ENCODE measurements around the gene KIT.

The KIT gene

DNA sequence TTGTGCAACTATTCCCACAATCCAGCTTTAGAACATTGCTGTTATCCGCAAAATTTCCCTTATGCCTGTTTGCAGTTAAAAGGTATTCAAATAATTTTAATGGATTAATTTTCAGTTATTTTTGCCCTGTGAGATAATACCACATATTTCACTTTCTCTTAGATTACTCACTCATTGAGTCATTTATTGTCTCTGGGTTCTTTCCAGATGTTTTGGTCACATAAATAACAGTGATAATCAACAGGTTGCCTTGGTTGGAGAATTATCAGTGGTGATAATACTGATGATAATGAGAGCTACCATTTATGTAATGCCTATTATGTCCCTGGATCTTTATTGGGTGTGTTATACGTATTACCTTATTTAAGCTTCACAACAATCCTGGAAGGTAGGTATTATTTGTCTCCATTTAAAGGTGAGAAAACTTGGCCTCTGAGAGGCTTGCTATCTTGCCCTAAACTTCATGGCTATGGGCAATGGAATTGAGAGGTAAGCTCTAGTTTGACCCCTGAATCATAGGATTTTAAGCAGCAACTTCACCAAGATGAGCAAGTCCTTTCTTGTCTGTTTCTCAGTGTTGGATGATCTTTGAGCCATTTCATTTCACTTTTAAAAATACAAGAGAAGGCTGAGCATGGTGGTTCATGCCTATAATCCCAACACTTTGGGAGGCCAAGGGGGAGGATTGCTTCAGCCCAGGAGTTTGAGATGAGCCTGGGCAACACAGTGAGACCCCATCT, 87.4 kb downstream of the KIT start:
- DNase-seq (ENCODE audit: low read depth in 2 of 2) = no peak

DNA sequence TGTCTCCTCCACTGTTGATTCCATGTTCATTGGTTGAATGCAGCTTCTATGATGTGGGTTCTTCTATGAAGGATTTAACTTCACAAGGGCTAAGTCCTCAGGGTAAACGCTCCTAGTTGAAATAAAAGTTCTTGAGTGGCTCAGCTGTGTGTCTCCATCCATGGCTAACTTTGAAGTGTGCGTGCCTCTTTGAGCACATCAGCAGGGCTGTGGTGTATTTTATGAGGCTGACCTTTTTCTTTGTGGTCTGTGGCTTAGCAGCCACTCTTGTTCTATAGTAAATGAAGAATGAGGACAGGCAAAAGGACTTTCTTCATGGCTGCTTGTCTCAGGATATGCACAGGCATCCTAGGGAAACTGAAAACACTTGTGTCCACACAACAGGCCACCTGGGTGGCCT, 88.5 kb downstream of the KIT start:
- no peak for DNase-seq (ENCODE audit: low read depth in 2 of 2)

DNA sequence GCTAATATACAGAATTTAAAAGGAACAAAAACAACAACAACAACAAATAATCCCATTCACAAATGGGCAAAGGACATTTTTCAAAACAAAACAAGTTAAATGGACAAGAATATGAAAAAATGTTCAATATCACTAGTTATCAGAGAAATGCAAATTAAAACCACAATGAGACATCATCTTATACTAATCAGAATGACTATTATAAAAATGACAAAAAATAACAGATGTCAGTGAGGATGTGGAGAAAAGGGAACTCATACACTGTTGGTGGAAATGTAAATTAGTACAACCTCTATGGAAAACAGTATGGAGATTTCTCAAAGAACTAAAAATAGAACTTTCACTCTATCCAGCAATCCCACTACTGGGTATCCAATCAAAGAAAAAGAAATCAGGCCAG, 92.6 kb downstream of the KIT start:
- DNase-seq (ENCODE audit: low read depth in 2 of 2) = no peak

DNA sequence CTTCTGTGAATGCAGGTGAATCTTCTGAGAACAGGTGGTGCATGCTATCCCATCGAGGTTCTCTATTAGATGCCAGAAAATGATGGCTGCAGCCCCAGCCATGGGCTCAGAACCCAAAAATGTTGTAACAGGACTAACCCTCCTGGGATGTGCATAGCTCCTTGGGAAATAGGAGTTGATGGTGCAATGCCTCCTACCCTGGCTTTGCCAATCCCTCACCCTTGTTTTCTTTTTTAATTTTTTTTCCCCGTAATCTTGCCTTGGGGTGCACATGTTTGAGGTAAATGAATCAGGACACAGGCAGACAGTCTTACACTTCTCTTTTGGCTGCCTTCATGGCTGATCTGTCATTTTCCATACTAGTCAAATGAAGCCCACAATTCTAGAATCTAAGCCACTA, 96.6 kb downstream of the KIT start:
- DNase-seq (ENCODE audit: low read depth in 2 of 2) = no peak

DNA sequence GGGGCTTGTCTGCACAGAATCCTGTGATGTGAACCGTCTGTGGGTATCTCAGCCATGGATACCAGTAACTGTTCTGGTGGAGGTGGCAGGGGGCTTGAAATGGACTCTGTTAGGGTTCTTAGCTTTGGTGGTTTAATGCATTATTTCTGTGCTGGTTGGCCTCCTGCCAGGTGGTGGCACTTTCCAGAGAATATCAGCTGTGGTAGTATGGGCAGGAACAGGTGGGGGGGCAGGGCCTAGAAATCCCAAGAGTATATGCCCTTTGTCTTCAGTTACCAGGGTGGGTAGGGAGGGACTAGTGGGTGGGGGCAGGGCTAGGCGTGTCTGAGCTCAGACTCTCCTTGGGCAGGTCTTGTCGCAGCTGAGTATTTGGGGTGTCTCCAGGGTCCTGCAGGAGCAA, 106.7 kb downstream of the KIT start:
- no peak for DNase-seq (ENCODE audit: low read depth in 2 of 2)

DNA sequence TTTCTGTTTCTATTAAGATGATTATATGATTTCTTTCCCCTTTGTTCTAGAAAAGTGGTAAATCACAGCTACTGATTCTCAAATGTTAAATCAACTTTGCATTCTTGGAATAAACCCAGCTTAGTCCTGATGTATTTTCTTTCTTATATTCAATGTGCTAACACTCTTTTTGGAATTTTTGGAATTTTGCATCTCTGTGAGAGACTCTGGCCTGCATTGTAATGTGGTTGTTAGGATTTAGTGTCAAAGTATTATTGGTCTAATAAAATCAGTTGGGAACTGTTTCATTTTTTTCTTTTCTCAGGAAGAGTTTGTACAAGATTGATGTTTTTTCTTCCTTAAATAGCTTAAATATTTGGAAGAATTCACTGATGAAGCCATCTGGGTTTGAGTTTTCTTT, 109.6 kb downstream of the KIT start:
- no peak for DNase-seq (ENCODE audit: low read depth in 2 of 2)

DNA sequence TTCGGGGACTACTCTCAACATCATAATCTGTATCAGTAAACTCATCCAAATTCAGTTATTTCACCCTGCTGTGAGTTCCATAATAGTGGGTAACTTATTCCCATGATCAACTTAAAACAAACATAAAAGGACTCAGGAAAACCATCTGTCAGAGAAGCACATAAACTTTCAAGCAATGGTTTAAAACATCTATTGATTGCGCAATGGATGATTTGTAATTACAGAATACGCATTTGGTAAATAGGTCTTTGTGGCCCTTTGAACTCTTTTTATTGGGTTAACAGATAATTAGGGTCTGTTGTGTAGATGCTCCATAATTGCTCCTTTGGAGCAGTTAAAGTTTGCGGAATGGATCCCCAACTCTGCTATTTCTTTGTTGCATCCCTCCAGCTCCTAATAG, 115.3 kb downstream of the KIT start:
- no peak for DNase-seq (ENCODE audit: low read depth in 2 of 2)

DNA sequence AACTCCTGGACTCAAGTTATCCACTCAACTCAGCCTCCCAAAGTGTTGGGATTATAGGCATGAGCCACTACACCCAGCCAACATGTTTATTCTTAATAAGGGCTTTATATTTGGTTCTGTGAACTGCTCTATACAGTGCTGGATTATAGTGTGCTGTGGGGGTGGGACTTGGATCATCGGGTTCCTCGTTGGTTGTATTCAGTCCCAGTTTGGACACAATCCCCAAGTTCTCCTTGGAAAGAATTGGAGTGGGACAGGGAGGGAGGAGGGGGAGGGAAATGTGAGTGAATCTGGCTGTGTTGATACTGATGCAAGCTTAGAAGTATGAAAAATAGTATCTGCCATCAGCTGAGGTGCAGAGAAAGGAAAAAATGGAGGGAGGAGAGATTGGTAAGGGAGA, 121.3 kb downstream of the KIT start:
- no peak for DNase-seq (ENCODE audit: low read depth in 2 of 2)

DNA sequence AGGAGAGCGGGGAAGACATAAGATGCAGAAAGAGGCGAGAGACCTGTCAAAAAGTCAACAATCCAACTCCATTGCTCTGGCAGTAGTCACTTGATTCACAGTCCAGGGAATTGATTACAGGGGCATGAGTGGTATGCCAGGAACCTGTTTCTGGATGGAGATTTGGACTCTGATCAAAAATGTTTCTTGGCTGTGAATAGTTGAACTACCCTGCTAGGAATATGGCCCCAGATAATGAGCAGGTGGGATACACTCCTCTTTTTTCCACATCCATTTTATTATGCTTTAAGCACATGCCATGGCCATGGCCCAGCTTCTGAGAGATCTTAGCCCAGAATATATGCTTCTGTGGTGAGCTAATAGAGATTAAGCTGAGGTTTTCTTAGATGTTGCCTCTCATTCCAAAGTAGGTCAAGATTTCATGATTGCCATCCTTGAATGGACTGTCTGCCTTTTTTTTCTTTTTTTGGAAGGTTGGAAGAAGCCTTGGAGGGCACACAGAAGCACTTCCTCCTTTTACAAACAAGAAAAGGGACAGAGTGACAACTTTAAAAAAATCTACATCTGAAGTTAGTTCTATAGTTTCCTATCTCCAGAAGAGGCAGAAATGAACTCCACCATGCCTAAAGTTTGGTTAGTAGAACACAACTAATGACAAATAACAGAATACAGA, 121.9 kb downstream of the KIT start:
- DNase-seq (ENCODE audit: low read depth in 2 of 2) = no peak

DNA sequence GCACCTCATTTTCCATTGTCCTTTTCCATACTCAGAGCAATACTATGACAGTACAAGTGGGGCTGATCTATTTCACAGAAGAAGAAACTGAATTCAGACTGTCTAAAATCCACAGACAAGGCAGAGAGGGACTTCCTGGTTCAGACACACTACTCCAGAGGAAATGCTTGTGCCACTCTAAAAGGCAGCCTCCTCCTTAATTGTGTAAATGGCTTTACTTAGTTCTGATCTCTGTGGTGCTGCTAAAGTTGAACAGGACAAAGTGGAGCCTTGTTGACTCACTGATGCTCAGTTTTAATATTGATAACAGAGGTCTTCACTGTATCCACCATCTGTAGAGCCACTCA, 122.4 kb downstream of the KIT start:
- no peak for DNase-seq (ENCODE audit: low read depth in 2 of 2)

DNA sequence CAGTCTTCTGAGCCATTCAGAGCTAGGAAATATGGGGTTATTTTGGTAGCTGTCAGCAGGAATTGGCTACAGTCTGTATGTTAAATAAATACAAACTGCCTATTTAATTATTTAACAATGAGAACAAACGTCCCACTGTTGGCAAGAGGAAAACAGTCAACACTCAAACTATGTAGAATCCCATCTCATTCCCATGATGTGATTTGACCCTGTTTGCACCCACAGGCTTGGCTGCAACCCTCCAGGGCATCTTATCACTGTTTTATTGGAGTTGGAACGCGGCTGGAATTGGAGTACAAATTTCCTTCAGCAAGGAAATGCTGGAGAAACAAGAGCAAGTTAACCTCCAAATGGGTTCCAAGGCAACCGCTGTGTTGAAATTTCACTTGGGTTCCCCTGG, 124.0 kb downstream of the KIT start:
- no peak for DNase-seq (ENCODE audit: low read depth in 2 of 2)

DNA sequence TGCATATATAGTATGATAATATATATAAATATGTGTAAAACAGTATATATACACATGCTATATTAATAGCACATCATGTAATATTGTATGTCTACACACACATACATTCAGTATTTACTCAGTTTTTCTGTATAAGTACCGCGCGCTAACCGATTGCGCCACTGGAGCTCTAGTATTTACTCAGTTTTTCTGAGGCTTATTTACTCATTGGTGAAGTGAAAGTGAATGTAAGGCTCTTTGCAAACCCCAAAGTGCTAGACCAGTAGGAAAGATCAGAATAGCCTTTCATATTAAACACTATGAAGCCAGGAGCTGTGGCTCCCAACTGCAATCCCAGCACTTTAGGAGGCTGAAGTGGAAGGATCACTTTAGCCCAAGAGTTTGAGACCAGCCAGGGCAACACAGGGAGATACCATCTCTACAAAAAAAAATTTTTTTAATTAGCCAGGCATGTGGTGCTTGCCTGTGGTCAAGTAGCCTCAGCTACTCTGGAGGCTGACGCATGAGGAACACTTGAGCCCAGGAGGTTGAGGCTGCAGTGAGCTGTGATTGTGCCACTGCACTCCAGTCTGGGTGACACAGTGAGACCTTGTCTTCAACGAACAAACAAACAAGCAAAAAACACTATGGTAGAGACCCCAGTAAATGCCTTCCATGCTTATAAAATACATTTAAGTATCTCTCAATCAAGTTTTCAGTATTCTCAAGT, 125.8 kb downstream of the KIT start:
- DNase-seq (ENCODE audit: low read depth in 2 of 2) = no peak

DNA sequence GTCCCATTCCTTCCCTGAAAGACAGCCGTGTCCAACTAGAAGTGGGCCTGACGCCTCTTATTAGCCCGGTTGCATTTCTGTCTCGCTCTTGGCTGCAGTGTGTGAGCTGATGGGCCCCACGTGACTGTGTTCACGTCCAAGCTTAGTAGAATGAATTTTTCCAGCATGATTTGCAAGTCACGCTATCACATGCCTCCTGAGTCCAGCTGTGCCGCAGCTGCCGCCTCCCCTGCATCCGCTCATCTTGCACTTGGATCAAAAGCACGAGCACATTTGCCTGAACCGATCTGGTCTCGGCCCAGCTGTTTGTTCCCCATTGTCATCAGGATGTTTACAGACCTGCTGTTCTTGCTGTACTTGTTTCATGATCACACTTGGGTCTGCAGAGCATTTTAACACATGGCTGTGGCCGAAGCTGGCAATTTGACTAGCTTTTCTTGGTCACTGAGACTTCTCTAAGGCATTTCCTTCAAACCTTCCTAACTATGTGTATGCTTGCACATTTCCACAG, 126.5 kb downstream of the KIT start:
- no peak for DNase-seq (ENCODE audit: low read depth in 2 of 2)
